ENCODE measurements around the gene CCDC112.

DNA sequence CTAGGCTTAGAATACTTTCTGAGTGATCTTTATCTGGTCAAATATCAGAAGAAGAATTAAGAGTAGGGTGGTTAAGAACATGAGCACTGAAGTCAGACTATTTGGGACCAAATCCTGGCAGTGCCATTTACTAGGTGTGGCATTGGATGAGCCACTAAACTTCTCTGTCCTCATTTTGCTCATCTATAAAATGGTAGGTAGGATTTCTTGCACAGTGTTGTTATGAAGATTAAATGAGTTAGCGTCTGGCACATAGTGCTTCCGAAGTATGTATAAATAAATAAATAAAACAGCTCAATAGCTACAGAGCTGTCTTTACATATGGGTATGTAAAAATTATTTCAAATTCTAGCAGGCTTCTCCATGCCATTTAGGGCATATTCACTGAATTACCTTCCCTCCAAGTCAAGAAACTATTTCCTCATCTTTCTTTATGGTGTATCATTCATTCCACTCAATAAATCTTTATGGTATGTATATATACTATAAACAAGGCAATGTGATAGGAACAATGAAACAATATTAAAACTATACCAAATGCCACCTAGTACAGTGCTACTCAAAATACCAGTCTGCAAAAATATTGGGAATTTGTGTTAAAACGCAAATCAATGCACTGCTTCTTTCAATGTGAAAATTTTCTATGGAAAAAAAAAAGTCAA is 24.0 kb downstream of the CCDC112 start:
- no peak for TF ChIP-seq EZH2 (IDR thresholded peaks at IDR 0.05)
- TF ChIP-seq POLR2AphosphoS5 (IDR thresholded peaks at IDR 0.05; ENCODE audit: borderline replicate concordance, low read depth, low read length) = no peak
